Endometrial microvascular endothelial cells (primary cell): ENCODE data around the gene SLC41A3. TPM values are rescaled to one million over a fixed set of nuclear protein-coding genes. Genes with fewer than 3 reads are reported as not detected.

ENCODE experiments used
- in situ Hi-C: cut with HindIII; loops from 2 replicates; pipeline ENCODE4 v1.10.0; 2017; ENCODE audit warnings: low sequenced_read_pairs, low pct_unique_long_range_greater_than_20kb; ENCODE audit errors: inconsistent ontology term
- total RNA-seq: library from RNA; depleted of rRNA; stranded (reverse); fragments of >200 nt; gene quantifications from one replicate; pipeline ENCODE4 v1.2.3, GENCODE V29; 2015; ENCODE audit errors: inconsistent ontology term

SLC41A3 gene
- total RNA-seq: 50.3 TPM

GRCh38 chr3:126083913-126084767, at the start of gene SLC41A3:
Gene SLC41A3 (minus strand): TSS chr3:126084124. CDS start chr3:126068219, 15,905 bp downstream.
- in situ Hi-C loops: no loop called here

- in situ Hi-C loops: no loop called here
Observed at GRCh38 chr3:126133606-126134005, 49.7 kb upstream of the SLC41A3 start.

GRCh38 chr3:126132751-126133511, 49.0 kb upstream of the SLC41A3 start:
- in situ Hi-C loops: no loop called here

GRCh38 chr3:126131881-126132750, 48.2 kb upstream of the SLC41A3 start:
- in situ Hi-C loops: no loop called here

- in situ Hi-C loops: no loop called here
Observed at GRCh38 chr3:126130981-126131745, 47.2 kb upstream of the SLC41A3 start.

- in situ Hi-C loops: no loop called here
Observed at GRCh38 chr3:126130081-126130855, 46.3 kb upstream of the SLC41A3 start.

- in situ Hi-C loops: no loop called here
Observed at GRCh38 chr3:126129398-126129891, 45.5 kb upstream of the SLC41A3 start.

GRCh38 chr3:126128504-126129397, 44.8 kb upstream of the SLC41A3 start:
- in situ Hi-C loops: no loop called here

- in situ Hi-C loops: no loop called here
Observed at GRCh38 chr3:126127904-126128303, 44.0 kb upstream of the SLC41A3 start.

- in situ Hi-C loops: no loop called here
Observed at GRCh38 chr3:126127452-126127851, 43.5 kb upstream of the SLC41A3 start.

- in situ Hi-C loops: no loop called here
Observed at GRCh38 chr3:126126811-126127431, 43.0 kb upstream of the SLC41A3 start.

- in situ Hi-C loops: no loop called here
Observed at GRCh38 chr3:126126286-126126685, 42.4 kb upstream of the SLC41A3 start.

- in situ Hi-C loops: no loop called here
Observed at GRCh38 chr3:126125781-126126251, 41.9 kb upstream of the SLC41A3 start.

GRCh38 chr3:126125341-126125740, 41.4 kb upstream of the SLC41A3 start:
- in situ Hi-C loops: no loop called here

GRCh38 chr3:126124896-126125295, 41.0 kb upstream of the SLC41A3 start:
- in situ Hi-C loops: no loop called here
